Peyer's patch (tissue), 4 donors: ENCODE results near the gene IL12RB1.

Experiments
- POLR2A ChIP-seq, 2 donors: fragments of 450-650 bp; IDR thresholded peaks; one replicate each; pipeline ENCODE4 v1.5.1; 2017; ENCODE audit warnings: antibody characterized with exemption in 2 of 2, mild to moderate bottlenecking in 2 of 2, moderate library complexity in 2 of 2
- TF ChIP-seq, protein P1 (sequence below), 6 experiments: fragments of 450-650 bp in 4 of 6; fragments of 200-600 bp in 2 of 6; sonication (generic) in 1 of 6; IDR thresholded peaks; one replicate each; pipeline ENCODE4 v1.5.1; 2017 to 2019; ENCODE audit warnings: antibody characterized with exemption in 6 of 6, mild to moderate bottlenecking in 3 of 6, moderate library complexity in 1 of 6

DNA sequence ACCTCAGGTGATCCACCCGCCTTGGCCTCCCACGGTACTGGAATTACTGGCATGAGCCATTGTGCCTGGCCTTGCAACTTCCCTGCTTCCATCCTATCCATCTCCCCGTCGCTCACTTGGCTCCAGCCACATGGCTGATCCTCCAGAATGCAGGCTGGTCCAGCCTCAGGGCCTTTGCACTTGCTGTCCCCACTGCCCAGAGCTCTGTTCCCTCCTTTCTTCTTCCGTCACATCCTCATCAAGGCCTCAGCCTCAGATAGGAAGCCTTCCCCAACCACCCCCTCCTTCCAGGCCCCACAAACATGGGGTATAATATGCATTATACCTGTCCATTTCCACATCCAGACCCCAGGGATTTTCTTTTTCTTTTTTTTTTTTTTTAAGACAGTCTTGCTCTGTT lies 27.1 kb upstream of the IL12RB1 start:
- TF ChIP-seq, protein P1, sequence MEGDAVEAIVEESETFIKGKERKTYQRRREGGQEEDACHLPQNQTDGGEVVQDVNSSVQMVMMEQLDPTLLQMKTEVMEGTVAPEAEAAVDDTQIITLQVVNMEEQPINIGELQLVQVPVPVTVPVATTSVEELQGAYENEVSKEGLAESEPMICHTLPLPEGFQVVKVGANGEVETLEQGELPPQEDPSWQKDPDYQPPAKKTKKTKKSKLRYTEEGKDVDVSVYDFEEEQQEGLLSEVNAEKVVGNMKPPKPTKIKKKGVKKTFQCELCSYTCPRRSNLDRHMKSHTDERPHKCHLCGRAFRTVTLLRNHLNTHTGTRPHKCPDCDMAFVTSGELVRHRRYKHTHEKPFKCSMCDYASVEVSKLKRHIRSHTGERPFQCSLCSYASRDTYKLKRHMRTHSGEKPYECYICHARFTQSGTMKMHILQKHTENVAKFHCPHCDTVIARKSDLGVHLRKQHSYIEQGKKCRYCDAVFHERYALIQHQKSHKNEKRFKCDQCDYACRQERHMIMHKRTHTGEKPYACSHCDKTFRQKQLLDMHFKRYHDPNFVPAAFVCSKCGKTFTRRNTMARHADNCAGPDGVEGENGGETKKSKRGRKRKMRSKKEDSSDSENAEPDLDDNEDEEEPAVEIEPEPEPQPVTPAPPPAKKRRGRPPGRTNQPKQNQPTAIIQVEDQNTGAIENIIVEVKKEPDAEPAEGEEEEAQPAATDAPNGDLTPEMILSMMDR (IDR thresholded peaks at IDR 0.05), result no peak
- no peak for TF ChIP-seq POLR2A (IDR thresholded peaks at IDR 0.05)
